Epithelial cell of esophagus (primary cell): ENCODE results near the gene ARL16.
A peak's percentile ranks its signal among the peaks of the same experiment; 100 is the strongest.

Experiments
- DNase-seq: peaks from one replicate; pipeline ENCODE4 v3.0.0; 2010; ENCODE audit warnings: low read depth
- H3K4me3 ChIP-seq: 2 replicates; pipeline ENCODE4 v1.5.1; 2011; ENCODE audit warnings: mild to moderate bottlenecking, low read length, control low read depth
- TF ChIP-seq, protein P1 (sequence below): IDR thresholded peaks from 2 replicates; pipeline ENCODE4 v1.5.1; 2011; ENCODE audit warnings: low read depth, mild to moderate bottlenecking, low read length, control low read depth, inconsistent platforms; ENCODE audit not compliant: insufficient read depth; ENCODE audit errors: missing control alignments

ARL16 gene

DNA sequence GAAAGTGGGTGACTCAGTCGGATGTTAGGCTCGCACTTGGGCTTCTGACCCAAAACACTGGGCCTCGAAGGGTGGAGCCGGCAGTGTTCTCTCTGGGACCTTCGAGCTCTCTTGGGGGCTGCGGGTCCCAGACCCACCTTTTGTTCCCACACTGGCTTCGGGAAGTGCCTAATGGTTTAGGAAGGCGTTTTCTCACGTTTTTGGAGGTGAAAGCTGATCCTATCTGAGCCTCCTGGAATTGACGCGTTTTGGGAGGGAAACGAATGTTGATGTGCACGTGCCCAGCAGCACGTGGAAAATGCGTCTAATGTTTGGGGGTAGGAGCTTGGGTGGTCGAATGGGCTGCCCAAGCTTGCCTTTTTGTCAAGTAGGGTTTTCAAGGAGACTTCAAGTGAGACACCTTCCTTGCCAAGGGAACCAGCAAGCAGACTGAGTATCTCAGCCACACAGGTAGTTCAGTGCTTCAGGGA lies 880 bp upstream of the ARL16 start:
- DNase-seq, result peak; percentile 27
- TF ChIP-seq, protein P1, sequence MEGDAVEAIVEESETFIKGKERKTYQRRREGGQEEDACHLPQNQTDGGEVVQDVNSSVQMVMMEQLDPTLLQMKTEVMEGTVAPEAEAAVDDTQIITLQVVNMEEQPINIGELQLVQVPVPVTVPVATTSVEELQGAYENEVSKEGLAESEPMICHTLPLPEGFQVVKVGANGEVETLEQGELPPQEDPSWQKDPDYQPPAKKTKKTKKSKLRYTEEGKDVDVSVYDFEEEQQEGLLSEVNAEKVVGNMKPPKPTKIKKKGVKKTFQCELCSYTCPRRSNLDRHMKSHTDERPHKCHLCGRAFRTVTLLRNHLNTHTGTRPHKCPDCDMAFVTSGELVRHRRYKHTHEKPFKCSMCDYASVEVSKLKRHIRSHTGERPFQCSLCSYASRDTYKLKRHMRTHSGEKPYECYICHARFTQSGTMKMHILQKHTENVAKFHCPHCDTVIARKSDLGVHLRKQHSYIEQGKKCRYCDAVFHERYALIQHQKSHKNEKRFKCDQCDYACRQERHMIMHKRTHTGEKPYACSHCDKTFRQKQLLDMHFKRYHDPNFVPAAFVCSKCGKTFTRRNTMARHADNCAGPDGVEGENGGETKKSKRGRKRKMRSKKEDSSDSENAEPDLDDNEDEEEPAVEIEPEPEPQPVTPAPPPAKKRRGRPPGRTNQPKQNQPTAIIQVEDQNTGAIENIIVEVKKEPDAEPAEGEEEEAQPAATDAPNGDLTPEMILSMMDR, result no peak
- H3K4me3 ChIP-seq, result peak overlapping the region; percentile 77

DNA sequence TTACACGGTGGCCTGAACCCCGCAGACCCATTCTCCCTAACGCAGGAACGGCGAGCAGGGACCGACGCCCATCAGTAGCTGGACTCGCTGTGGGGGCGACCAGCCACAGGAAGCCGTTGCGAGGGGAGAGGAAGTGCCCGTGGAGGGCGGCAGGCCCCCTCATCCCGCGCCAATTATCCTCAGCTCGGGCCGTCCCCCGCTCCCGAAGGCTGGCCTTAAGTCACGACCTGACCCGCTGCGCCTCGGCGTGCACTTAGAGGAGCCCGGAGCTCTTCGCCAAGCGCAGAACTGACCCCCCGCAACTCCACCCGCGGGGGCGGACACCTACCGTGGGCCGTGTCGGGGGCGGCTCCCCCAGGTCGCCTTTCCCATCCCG lies 401 bp downstream of the ARL16 start:
- no peak for DNase-seq
- TF ChIP-seq, protein P1, result no peak
- H3K4me3 ChIP-seq, result peak overlapping the region; percentile 77

DNA sequence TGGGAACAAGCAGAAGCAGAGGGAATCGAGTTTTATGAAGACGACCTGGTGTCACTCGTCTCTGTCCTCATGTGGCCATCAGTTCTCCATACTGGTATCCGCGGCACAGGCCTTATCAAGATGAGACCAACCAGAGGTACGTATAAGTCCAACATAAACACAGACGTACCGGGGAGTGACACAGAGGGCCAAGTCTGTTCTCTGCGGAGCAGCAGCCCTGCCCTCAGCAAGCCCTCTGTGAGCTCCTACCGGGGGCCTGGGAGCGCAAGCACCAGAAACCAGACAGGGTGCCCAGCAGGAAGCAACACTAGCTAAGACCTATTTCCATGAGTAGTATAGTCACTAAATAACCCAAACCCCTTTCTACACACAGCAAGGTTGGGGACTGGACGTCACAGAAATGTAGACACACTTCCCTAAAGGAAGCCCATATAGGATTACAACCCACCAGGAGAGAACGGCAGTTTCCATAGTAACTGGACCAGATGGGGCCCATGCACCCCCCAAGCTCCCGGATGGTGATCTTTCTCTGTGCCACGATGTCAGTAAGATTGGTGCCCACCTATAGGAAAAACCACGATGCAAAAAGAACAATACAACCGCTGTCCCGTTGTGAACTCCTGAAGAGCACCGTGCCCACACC lies 911 bp downstream of the ARL16 start:
- H3K4me3 ChIP-seq, result peak overlapping the region; percentile 77
- TF ChIP-seq, protein P1, result no peak
- DNase-seq, result no peak

DNA sequence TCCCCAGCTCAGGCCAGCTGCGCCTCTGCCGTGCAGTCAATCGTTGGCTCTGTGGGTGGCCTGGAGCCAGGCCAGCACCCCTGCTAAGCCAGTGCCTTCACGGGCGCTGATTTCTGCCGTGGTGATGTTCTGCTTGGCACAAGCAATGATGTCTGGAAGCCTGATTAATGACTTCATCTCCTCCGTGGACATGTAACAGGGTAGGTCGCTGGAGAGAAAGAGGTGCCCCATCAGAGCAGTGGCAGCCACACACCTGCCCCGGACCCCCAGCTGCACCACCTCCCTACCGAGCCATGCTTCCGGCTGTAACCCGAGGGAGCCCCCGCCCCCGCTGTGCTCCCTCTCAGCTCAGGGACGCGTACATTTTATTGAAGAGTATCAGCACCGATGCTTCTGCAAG lies 1.9 kb downstream of the ARL16 start:
- no peak for DNase-seq
- H3K4me3 ChIP-seq, result no peak overlapping the region
- TF ChIP-seq, protein P1, result no peak

DNA sequence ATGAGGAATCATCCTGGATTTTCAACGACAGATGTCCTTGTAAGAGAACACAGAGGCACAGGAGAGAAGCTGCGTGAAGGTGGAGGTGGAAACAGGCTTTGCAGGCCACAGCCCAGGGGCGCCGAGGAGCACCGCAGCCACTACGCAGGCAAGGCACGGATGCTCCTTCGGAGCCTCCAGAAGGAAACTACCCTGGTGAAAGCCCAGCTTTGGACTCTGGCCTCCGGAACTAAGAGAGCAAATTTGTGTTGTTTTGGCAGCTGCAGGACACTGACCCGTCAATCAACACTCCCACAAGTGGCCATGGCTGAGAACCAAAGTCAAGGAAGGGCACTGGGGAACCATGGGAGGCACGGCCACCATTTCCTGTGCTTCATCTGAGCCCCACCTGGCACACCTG lies 3.4 kb downstream of the ARL16 start:
- DNase-seq, result no peak
- no peak overlapping the region for H3K4me3 ChIP-seq
- TF ChIP-seq, protein P1, result no peak

DNA sequence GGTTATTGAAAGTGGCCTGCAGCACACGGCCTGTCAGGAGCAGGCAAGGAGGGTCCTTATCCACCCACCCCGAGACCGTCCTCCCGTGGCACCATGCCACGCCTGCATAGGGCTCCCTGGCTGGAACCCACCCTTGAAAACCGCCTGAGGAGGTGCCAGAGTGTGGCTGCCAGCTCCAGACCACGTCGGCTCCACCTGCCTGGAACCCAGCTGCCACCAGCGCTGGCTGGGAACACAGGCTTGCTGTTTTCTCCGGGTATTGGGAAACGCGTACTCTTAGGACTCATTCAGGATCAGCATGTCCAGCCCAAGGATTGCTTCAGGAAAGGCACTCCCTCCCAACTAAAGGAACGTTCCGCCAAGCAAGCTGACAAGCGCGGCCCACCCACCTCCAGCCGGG lies 6.7 kb downstream of the ARL16 start:
- peak; percentile 27 for DNase-seq
- TF ChIP-seq, protein P1, result no peak
- H3K4me3 ChIP-seq, result no peak overlapping the region
